Hematopoietic multipotent progenitor cell treated with erythropoietin and hydrocortisone succinate and interleukin-3 and kit ligand, for 6 days (in vitro differentiated cells): ENCODE measurements around the gene TOMM40.
"Not testable (repeated sequence)": the region's sequence is repeated elsewhere in the genome, so short reads cannot be mapped to it uniquely, and the experiment has no call there.

ENCODE experiments used
- DNase-seq: peaks from one replicate; pipeline ENCODE4 v3.0.0-alpha.2; 2015

The TOMM40 gene

GRCh38 chr19:44891016-44891882 lies at the start of gene TOMM40:
TOMM40 (plus strand) TSS chr19:44891254; CDS start chr19:44891416, 162 bp downstream.
- peak; percentile 100 for DNase-seq

- DNase-seq, result no peak
Observed at GRCh38 chr19:44845286-44845611, 45.8 kb upstream of the TOMM40 start.

- DNase-seq, result peak; percentile 98
Observed at GRCh38 chr19:44845612-44846454, 45.2 kb upstream of the TOMM40 start, which contains the start of gene NECTIN2. NECTIN2 (plus strand) TSS chr19:44846297; CDS start chr19:44846526, 229 bp downstream.

DNA sequence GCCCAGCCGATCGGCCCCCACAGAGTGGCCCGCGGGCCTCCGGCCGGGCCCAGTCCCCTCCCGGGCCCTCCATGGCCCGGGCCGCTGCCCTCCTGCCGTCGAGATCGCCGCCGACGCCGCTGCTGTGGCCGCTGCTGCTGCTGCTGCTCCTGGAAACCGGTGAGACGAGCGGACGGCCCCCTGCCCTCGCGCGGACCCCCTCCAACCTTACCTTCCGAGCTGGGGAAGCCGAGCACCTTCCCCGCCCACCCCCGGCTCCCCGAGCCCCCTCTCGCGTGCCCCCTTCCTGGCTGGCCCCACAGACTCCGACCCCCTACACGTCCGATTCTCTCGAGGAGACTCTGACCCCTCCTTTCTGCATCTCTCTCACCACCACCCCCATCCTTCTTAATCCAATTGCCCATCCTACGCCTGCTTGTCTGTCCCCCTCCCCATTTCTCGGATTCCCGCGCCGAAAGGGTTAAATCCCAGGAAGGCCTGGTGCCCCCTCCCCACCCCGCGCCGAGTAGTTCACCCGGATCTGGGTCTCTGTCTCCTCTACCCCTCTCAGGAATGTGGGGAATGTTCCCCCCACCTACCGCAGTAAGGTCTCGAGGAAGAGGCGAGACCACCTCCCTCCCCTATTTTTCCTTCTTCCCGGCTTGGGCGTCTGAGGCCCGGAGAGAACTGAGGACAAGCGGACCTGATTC lies 44.5 kb upstream of the TOMM40 start:
- peak; percentile 18 for DNase-seq

DNA sequence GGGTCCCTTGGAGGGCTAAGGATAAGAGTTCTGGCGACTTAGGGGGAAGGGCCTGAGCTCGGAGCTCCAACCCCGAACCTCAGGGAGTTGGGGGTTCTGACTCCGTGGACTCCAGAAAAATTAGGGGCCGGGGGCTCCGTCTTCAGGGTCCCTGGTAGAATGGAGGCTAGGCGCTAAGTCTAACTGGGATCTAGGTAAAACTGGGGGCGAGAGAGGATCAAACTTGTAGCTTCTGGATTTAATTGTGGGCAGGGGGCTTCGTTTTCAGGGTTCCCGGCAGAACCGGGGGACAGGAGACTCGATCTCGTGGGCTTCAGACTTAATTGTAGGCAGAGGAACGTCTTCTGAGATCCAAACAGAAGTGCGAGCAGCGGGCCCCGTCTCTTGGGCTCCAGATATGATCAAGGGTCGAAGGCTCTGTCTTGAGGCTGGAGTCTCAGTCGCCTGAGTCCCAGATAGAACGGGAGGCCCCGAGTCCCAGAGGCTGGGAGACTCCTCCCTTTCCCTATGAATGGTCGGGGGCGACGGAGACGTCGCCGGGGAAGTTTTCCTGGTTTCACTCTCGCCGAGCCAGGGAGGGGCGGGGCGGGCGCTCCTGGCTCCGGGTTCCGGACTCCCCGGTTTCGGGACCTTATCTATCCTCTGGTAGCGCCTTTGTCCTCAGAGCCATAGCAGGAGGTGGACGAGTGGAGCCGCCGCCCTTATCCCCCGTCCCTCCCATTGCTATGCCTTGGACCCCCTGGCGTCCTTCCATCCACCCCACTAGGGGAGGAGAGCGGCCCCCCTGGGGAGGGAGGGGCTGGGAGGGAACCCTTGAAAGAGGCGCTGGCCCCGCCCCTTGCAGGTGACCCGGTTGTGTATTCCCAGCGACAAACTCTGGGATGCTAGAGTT lies 43.7 kb upstream of the TOMM40 start:
- peak; percentile 65 for DNase-seq

GRCh38 chr19:44848036-44848811 lies 42.8 kb upstream of the TOMM40 start:
- peak; percentile 34 for DNase-seq

DNA sequence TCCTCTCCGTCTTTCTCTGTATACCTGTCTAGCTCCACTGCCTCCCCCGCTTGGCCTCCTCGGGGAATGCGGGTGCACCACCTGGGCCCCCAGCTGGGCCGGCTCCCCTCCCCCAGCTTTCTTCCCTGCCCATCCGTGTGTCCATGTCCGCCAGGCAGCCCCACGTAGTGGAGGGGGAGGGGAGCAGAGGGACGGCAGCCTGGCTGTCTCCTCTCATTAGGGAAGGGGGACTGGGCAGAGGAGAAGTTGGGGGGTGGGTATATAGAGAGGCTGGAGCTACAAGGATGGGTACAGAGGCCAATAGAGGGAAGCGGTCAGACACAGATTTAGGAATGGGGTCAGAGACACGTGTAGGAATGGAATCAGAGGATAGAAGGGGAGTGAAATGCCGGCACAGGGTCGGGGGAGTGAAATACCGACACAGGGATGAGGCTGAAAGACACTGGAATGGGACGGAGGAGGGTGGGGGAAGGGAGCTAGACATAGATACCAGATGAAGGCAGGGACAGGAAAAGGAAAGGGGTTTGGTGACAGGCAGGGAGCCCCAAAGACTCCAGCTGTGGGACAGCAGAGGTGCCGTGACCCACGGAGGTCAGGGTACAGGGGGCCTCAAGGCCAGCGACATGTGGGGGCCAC lies 42.1 kb upstream of the TOMM40 start:
- DNase-seq, result no peak

DNA sequence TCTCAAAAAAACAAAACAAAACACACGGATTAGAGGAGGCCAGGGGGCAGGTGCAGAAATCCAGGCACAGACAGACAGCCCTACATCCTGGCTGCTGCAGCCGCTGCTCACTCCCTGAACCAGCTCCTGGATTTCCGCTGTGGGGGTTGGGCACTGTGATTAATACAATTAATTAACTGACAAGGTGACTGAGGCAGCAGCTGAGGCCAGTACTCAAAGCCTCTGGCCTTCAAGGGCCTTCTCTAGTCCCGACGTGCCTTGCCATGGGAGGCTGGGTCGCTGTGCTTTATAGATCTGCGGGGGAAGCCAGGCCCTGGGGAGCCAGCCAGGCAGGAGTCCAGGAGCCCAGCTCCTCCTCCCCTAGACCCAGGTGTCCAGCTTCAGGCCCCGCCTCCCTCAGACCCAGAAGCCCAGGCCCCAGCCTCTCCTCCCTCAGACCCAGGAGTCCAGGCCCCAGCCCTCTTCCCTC lies 40.4 kb upstream of the TOMM40 start:
- no peak for DNase-seq

- no peak for DNase-seq
Observed at GRCh38 chr19:44851427-44851826, 39.6 kb upstream of the TOMM40 start.

DNA sequence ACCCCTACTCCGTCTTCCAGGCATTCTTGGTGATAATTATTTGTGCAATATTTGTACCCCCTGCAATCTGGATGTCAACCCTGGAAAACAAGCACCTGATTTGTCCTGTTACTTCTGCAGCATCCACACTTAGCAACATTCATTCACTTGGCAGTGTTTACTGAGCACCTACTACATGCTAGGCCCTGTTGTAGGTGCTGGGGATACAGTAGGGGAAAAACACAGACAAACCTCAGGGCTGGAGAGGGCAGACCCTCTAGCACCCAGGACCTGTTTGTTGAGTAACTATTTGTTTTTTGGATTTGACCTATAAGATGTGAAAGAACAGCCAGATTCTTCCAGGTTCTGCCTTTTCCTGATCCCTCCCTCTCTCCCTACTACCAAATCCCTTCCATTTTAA lies 35.4 kb upstream of the TOMM40 start:
- no peak for DNase-seq

DNA sequence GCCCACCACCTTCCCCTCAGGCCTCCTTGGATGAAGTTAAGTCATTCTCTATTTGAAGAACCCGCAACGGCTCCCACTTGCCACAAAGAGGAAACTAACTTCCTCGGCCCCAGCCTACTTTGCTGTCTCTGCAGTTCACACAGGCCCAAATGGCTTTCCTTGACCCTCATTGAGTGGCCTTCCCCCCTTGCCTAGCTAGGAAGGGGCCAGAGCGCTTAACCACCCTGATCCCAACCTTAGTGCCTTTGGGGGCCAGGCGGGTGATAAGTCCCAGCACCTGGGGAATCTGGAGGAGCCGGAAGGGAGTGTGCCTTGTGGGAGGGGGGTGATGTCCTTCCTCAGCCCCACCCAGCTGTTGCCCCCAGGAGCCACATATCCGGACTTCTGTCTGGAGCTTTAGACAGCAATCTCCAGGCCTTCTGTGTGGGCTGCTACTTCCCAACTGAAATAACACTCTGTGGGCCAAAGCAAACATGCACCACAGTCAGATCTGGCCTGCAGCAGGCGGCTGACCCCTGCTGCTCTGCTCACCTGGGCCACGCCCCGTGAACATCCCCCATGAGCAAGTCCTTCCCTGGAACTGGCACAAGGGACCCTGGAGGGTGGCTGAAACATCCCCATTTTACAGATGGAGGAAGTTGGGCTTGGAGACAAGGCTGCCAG lies 34.5 kb upstream of the TOMM40 start:
- DNase-seq, result peak; percentile 72

- DNase-seq, result no peak
Observed at GRCh38 chr19:44857837-44858236, 33.2 kb upstream of the TOMM40 start.

DNA sequence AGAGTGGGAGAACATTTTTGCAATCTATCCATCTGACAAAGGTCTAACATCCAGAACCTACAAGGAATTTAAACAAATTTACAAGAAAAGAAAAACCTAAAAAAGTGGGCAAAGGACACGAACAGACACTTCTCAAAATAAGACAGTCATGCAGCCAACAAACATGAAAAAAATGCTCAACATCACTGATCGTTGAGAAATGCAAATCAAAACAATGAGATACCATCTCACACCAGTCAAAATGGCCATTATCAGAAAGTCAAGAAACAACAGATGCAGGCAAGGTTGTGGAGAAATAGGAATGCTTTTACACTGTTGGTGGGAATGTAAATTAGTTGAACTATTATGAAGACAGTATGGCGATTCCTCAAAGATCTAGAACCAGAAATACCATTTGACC lies 29.5 kb upstream of the TOMM40 start:
- not testable (repeated sequence) for DNase-seq

GRCh38 chr19:44863990-44864389 lies 27.1 kb upstream of the TOMM40 start:
- no peak for DNase-seq

- DNase-seq, result no peak
Observed at GRCh38 chr19:44865196-44865767, 25.8 kb upstream of the TOMM40 start.

- peak; percentile 83 for DNase-seq
Observed at GRCh38 chr19:44866664-44867063, 24.4 kb upstream of the TOMM40 start.

- DNase-seq, result no peak
Observed at GRCh38 chr19:44867578-44867977, 23.5 kb upstream of the TOMM40 start.

DNA sequence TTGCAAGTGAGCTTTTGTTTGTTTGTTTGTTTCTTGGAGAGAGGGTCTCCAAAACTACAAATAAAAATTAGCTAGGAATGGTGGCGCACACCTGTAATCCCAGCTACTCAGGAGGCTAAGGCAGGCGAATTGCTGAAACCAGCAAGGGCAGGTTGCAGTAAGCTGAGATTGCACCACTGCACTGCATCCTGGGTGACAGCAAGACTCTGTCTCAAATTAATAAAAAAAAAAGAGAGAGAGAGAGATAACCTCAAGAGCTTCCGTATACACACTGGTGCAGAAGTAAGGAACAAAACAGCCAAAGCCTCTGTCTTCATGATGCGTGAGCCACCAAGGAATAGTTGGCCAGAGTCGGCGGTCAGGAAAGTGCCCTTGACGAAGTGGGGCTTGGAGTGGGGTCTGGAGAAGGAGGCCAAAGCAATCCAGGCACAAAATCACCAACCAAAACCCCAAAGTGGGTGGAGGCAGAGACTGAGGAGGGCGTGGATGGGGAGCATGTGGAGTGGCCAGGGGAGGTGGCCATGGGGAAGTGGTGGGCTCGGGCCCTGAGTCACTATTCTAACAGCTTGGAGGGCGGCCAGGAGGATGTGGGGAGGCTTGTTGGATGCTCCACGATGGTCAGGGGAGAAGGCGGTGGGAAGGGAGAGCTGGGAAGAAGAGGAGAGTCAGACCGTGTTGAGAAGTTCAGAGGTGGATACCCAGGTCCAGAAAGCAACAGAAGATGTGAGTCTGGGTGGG lies 21.2 kb upstream of the TOMM40 start:
- DNase-seq, result peak; percentile 63

DNA sequence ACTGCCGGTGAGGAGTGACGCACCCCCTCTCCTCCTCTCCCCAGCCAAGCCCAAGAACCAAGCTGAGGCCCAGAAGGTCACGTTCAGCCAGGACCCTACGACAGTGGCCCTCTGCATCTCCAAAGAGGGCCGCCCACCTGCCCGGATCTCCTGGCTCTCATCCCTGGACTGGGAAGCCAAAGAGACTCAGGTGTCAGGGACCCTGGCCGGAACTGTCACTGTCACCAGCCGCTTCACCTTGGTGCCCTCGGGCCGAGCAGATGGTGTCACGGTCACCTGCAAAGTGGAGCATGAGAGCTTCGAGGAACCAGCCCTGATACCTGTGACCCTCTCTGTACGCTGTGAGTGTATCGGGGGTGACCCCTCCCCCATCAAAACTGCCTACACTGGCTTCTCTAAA lies 19.2 kb upstream of the TOMM40 start:
- no peak for DNase-seq
